SK-N-SH (cell line): Measurements from ENCODE around the gene TMEM150C.

Experiments
- CTCF ChIP-seq: fragments of 200-600 bp; sonication (generic); IDR thresholded peaks from 2 replicates; pipeline ENCODE4 v1.6.1; 2017; ENCODE audit warnings: antibody characterized with exemption, mild to moderate bottlenecking, moderate library complexity
- MXI1 ChIP-seq: IDR thresholded peaks from 2 replicates; pipeline ENCODE4 v1.6.1; 2012; ENCODE audit warnings: mild to moderate bottlenecking, low read depth, low read length, improper control_type of control experiment
- NFIC ChIP-seq: IDR thresholded peaks from 2 replicates; pipeline ENCODE4 v1.4.0; 2012; ENCODE audit warnings: borderline replicate concordance
- RFX5 ChIP-seq: IDR thresholded peaks from 2 replicates; pipeline ENCODE4 v1.6.1; 2012; ENCODE audit warnings: mild to moderate bottlenecking, improper control_type of control experiment, low read length
- USF2 ChIP-seq: fragments of 150-350 bp; IDR thresholded peaks from 2 replicates; pipeline ENCODE4 v1.6.1; 2017; ENCODE audit warnings: antibody characterized with exemption, low read length, low read depth, borderline replicate concordance
- TF ChIP-seq, protein P1 (sequence below): IDR thresholded peaks from 2 replicates; pipeline ENCODE4; 2012
- TF ChIP-seq, protein P2 (sequence below): IDR thresholded peaks from 2 replicates; pipeline ENCODE4 v1.4.0; 2012; ENCODE audit warnings: low read depth

GRCh38 chr4:82437285-82438005 is 124.3 kb downstream of the TMEM150C start:
- TF ChIP-seq RFX5 (no peak), CTCF (no peak), USF2 (no peak), MXI1 (no peak), NFIC (no peak)
- TF ChIP-seq, protein P1, sequence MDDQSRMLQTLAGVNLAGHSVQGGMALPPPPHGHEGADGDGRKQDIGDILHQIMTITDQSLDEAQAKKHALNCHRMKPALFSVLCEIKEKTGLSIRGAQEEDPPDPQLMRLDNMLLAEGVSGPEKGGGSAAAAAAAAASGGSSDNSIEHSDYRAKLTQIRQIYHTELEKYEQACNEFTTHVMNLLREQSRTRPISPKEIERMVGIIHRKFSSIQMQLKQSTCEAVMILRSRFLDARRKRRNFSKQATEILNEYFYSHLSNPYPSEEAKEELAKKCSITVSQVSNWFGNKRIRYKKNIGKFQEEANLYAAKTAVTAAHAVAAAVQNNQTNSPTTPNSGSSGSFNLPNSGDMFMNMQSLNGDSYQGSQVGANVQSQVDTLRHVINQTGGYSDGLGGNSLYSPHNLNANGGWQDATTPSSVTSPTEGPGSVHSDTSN = no peak
- TF ChIP-seq, protein P2, sequence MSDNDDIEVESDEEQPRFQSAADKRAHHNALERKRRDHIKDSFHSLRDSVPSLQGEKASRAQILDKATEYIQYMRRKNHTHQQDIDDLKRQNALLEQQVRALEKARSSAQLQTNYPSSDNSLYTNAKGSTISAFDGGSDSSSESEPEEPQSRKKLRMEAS = no peak
